Heart right ventricle (tissue), 16 donors: ENCODE data around the gene GKN1. TPM values are rescaled to one million over a fixed set of nuclear protein-coding genes. Genes with fewer than 3 reads are reported as not detected.

ENCODE experiments used
- ATAC-seq, 8 donors: fragments of 200-7000 bp; cut with Tn5 transposase; one replicate each; pipeline ENCODE4 v1.9.1; 2020; ENCODE audit warnings: mild to moderate bottlenecking in 8 of 8, moderate library complexity in 8 of 8, moderate number of reproducible peaks in 1 of 8
- DNase-seq, 2 donors: peaks; one replicate each; pipeline ENCODE4 v3.0.0-alpha.2; 2020
- H3K27ac ChIP-seq, 10 donors: fragments of 200-600 bp; sonication (generic) in 2 of 10; one replicate each; pipeline versions ENCODE4 v1.5.0 to v1.8.0; 2020 to 2022; ENCODE audit warnings: mild to moderate bottlenecking in 3 of 10
- H3K27me3 ChIP-seq, 7 donors: fragments of 200-600 bp; one replicate each; pipeline ENCODE4 v1.8.0; 2021 to 2022; ENCODE audit warnings: mild to moderate bottlenecking in 2 of 7
- H3K36me3 ChIP-seq, 9 donors: fragments of 200-600 bp; sonication (generic) in 1 of 9; one replicate each; pipeline versions ENCODE4 v1.5.0 to v1.8.0; 2020 to 2022; ENCODE audit warnings: mild to moderate bottlenecking in 2 of 9
- H3K4me1 ChIP-seq, 9 donors: fragments of 200-600 bp; sonication (generic) in 1 of 9; one replicate each; pipeline versions ENCODE4 v1.5.0 to v1.8.0; 2020 to 2022; ENCODE audit warnings: mild to moderate bottlenecking in 4 of 9
- H3K4me3 ChIP-seq, 10 donors: fragments of 200-600 bp; sonication (generic) in 2 of 10; one replicate each; pipeline versions ENCODE4 v1.5.0 to v1.8.0; 2020 to 2022; ENCODE audit warnings: mild to moderate bottlenecking in 7 of 10, moderate library complexity in 2 of 10
- H3K9me3 ChIP-seq, 11 donors: fragments of 200-600 bp in 10 of 11; sonication (generic) in 2 of 11; one replicate each; pipeline versions ENCODE4 v1.5.0 to v1.8.0; 2013 to 2022; ENCODE audit warnings: mild to moderate bottlenecking in 2 of 11, control low read depth in 1 of 11, moderate library complexity in 1 of 11
- whole genome bisulfite sequencing, 2 donors: extraction: QIAGEN DNeasy Blood & Tissue Kit; methylation state at CpG; one replicate each; pipeline ENCODE4 v1.1.7; 2013; ENCODE audit warnings: inconsistent platforms in 1 of 2; 5-methylcytosine and 5-hydroxymethylcytosine counted together
- intact Hi-C, 10 donors: fragments of 100-400 bp; cut with DNase I; formaldehyde crosslinking; loops; one replicate each; pipeline versions ENCODE4 v1.11.1 to v1.14.2; 2022
- polyA plus RNA-seq, 2 donors: library from polyadenylated mRNA; stranded (reverse); fragments of 200-250 nt; gene quantifications; one replicate each; pipeline ENCODE4 v1.2.3, GENCODE V29; 2013
- total RNA-seq, 10 donors: library from RNA; stranded (reverse); fragmentation: NEBNext Ultra II Directional in 3 of 10; extraction: Animal tissue kit (Norgen Biotek cat#: 25700) in 3 of 10; gene quantifications; one replicate each; pipeline versions ENCODE4 v1.2.1 to v1.2.4, GENCODE V29; 2021 to 2023
- TF ChIP-seq, protein P1 (sequence below), 9 donors: fragments of 200-600 bp; sonication (generic) in 2 of 9; IDR thresholded peaks; one replicate each; pipeline versions ENCODE4 v1.5.0 to v1.8.0; 2021 to 2022; ENCODE audit warnings: antibody characterized with exemption in 9 of 9, mild to moderate bottlenecking in 5 of 9, moderate library complexity in 1 of 9
- donor health status: Arrhythmogenic right ventricular cardiomyopathy.
- donor health status: ischemic (EF 13 %, LVEDD 7.1; RV severe dilation, severe dysfunction).
- donor health status: healthy with polysubstance abuse.
- donor health status: DM: no; HTN: yes; CAD: no.
- donor health status: DM: no; HTN: no; CAD: no.
- donor health status: ischemic (EF 25% LVEDD 6.9; RV normal size, moderate dysfunction).
- donor health status: ischemic (EF 25% LVEDD 5.7; RV mildly dilated, moderate dysfunction).
- donor health status: healthy.
- donor health status: DM: yes; HTN: yes; CAD: no.
- donor health status: Ischemic cardiomyopathy.
- donor health status: ischemic (EF 35%, LVEDD 5.7; RV mildly dilated, moderate dysfunction).
- donor health status: nonischemic (EF 11% LVEDD 7.7; RV severe dilation, severe dysfunction).
- donor health status: DM: yes; HTN: yes; CAD: no.
- donor health status: PGD.
- donor health status: ischemic (EF 29% LVEDD 5.4; RV normal size, mild dysfunction).
- donor health status: nonischemic (EF 23%, LVEDD 6.1; RV moderate dilation, normal function).

Gene GKN1
- total and polyA plus RNA-seq, 12 donors = 0.19 TPM; not detected in 11

- WGBS, 2 donors = 75% methylated on average over 8 of the region's 8 CpGs
- Histone ChIP-seq H3K27me3 (peaks cover 0 to 42% (median 20%) of the 10 kb centered on the region in 7 donors), H3K36me3 (no peaks in the 10 kb centered on the region), H3K4me1 (peaks cover 0 to 31% (median 12%) of the 10 kb centered on the region in 9 donors), H3K4me3 (no peak overlapping the region), H3K27ac (no peak overlapping the region), H3K9me3 (no peaks in the 10 kb centered on the region)
- TF ChIP-seq, protein P1, sequence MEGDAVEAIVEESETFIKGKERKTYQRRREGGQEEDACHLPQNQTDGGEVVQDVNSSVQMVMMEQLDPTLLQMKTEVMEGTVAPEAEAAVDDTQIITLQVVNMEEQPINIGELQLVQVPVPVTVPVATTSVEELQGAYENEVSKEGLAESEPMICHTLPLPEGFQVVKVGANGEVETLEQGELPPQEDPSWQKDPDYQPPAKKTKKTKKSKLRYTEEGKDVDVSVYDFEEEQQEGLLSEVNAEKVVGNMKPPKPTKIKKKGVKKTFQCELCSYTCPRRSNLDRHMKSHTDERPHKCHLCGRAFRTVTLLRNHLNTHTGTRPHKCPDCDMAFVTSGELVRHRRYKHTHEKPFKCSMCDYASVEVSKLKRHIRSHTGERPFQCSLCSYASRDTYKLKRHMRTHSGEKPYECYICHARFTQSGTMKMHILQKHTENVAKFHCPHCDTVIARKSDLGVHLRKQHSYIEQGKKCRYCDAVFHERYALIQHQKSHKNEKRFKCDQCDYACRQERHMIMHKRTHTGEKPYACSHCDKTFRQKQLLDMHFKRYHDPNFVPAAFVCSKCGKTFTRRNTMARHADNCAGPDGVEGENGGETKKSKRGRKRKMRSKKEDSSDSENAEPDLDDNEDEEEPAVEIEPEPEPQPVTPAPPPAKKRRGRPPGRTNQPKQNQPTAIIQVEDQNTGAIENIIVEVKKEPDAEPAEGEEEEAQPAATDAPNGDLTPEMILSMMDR (IDR thresholded peaks at IDR 0.05) = no peak
- ATAC-seq = no peak
- no peak for DNase-seq
- intact Hi-C loops = loop anchor here in 4 of 10 donors (5.0 kb wide), 2 partner anchors 68 to 297 kb away; no protein-coding TSS in a partner anchor
These were observed 36.2 kb downstream of the GKN1 start for GRCh38 chr2:69010437-69011194.

DNA sequence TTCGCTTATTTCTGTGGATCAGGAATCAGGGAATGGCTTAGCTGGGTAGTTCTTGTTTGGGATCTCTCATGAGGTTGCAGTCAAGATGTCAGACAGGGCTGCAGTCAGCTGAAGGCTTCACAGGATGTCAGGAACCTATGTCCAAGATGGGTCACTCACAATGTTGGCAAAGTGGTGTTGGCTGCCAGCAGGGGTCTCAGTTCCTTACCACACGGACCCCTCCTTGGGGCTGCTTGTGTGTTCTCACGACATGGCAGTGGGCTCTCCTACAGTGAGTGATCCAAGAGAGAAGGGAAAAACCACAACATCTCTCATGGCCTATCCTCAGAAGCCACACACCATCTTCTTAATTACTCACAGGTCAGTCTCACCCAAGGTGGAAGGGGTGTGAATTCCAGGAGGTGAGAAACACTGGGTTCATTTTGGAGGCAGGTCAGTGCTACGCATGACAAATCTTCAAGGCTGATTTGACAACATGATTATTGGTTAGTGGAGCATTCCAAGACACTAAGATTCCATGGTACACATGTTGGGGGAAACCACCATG is 37.2 kb downstream of the GKN1 start:
- peaks cover 0 to 52% (median 30%) of the 10 kb centered on the region in 7 donors for H3K27me3 ChIP-seq
- intact Hi-C loops = loop anchor here in 6 of 10 donors (2.0 to 5.0 kb wide), 3 partner anchors 69 to 296 kb away; no protein-coding TSS in a partner anchor
- no peak overlapping the region for H3K4me3 ChIP-seq
- no peaks in the 10 kb centered on the region for H3K36me3 ChIP-seq
- WGBS, 2 donors = 71 to 78% methylated on average over 4 of the region's 4 CpGs
- peak overlapping the region in 1 of 10 donors; percentile 84 for H3K27ac ChIP-seq
- TF ChIP-seq, protein P1 (IDR thresholded peaks at IDR 0.05) = no peak
- H3K4me1 ChIP-seq = peaks cover 0 to 27% (median 12%) of the 10 kb centered on the region in 9 donors
- ATAC-seq = no peak
- DNase-seq = no peak
- no peaks in the 10 kb centered on the region for H3K9me3 ChIP-seq

DNA sequence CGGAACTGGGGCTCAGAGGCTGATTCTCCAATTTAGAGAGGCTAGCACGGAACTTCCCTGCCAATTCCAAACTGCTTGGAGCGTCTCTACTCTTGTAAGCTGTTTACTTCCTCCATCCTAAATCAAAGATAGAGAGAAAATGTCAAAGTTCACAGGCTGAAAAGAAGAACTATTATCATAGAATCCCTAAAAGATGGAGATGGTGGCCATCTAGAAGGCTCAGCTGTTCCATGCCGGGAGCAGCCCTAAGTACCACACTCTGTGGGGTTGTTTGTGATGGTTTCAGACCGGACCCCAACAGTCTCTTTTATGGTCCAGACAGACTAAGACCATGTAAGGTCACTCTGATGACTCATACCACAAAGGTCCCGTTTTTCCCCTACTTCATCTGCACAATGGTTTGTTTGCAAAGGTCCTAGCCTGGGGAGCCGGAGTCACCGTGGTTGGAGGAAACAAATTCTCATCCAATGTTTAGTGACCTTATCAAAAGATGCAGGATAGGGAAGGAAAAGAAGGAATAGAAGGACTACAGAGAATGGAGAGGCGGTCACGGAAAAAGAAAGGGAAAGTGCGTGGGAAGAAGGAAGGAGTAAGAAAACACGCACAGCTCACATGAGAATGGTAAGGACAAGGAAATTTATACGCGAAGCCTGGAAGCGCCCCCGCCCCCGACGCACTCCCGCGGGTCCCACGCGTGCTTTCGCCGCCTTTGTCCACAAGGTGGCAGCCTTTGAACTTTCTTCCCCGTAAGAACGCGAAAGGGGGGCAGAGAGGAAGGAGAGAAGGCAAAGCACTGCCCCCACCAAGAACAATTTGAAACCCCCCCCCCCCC is 38.1 kb downstream of the GKN1 start:
- DNase-seq (peak; percentile 74 to 75), ATAC-seq (peak; percentile 66 to 78 (median 74))
- intact Hi-C loops = loop anchor here in 7 of 10 donors (1.0 to 5.0 kb wide), 4 partner anchors 70 to 295 kb away; no protein-coding TSS in a partner anchor
- peaks cover 0 to 32% (median 21%) of the 10 kb centered on the region in 9 donors for H3K4me1 ChIP-seq
- peak overlapping the region; percentile 53 to 89 (median 74) for H3K4me3 ChIP-seq
- H3K9me3 ChIP-seq = no peaks in the 10 kb centered on the region
- H3K27ac ChIP-seq = peak overlapping the region in 8 of 10 donors; percentile 56 to 86 (median 79)
- H3K27me3 ChIP-seq = peaks cover 0 to 61% (median 38%) of the 10 kb centered on the region in 7 donors
- no peaks in the 10 kb centered on the region for H3K36me3 ChIP-seq
- TF ChIP-seq, protein P1 (IDR thresholded peaks at IDR 0.05) = peak; percentile 56 to 83 (median 72)
- WGBS, 2 donors = 13 to 14% methylated on average over 27 of the region's 27 CpGs
